ENCODE measurements around the gene IRF9.
A peak's percentile ranks its signal among the peaks of the same experiment; 100 is the strongest.

The IRF9 gene

GRCh38 chr14:24160850-24161804 is at the start of gene IRF9:
Gene IRF9 (plus strand): TSS chr14:24161265. CDS start chr14:24162145, 880 bp downstream.
- DNase-seq (ENCODE audit: low spot score), result peak; percentile 92
- TF ChIP-seq CTCF (IDR thresholded peaks at IDR 0.05; ENCODE audit: extremely low read depth, missing control alignments), result peak; percentile 91

GRCh38 chr14:24113379-24113800 is 47.7 kb upstream of the IRF9 start:
- DNase-seq (ENCODE audit: low spot score), result no peak
- TF ChIP-seq CTCF (IDR thresholded peaks at IDR 0.05; ENCODE audit: extremely low read depth, missing control alignments), result no peak

GRCh38 chr14:24113801-24114531 is 47.1 kb upstream of the IRF9 start:
- peak; percentile 79 for DNase-seq (ENCODE audit: low spot score)

GRCh38 chr14:24114532-24115421 is 46.3 kb upstream of the IRF9 start, which contains the start of the genes DCAF11 and NRL:
Gene DCAF11 (plus strand): TSS chr14:24114777. CDS start chr14:24115595, 818 bp downstream.
Gene NRL (minus strand): TSS chr14:24114949. CDS start chr14:24082848, 32,101 bp downstream.
- no peak for TF ChIP-seq CTCF (IDR thresholded peaks at IDR 0.05; ENCODE audit: extremely low read depth, missing control alignments)

More at GRCh38 chr14:24113801-24114531, 47.1 kb upstream of the IRF9 start:
- no peak for TF ChIP-seq CTCF (IDR thresholded peaks at IDR 0.05; ENCODE audit: extremely low read depth, missing control alignments)

GRCh38 chr14:24115422-24116127 is 45.5 kb upstream of the IRF9 start:
- TF ChIP-seq CTCF (IDR thresholded peaks at IDR 0.05; ENCODE audit: extremely low read depth, missing control alignments), result no peak
- DNase-seq (ENCODE audit: low spot score), result no peak

More at GRCh38 chr14:24114532-24115421, 46.3 kb upstream of the IRF9 start, which contains the start of the genes DCAF11 and NRL:
- peak; percentile 97 for DNase-seq (ENCODE audit: low spot score)

- no peak for TF ChIP-seq CTCF (IDR thresholded peaks at IDR 0.05; ENCODE audit: extremely low read depth, missing control alignments)
- no peak for DNase-seq (ENCODE audit: low spot score)
These were observed 44.8 kb upstream of the IRF9 start for GRCh38 chr14:24116128-24116814.

All from GM20000 (cell line).